ENCODE data around the gene BRCA2.

The BRCA2 gene

DNA sequence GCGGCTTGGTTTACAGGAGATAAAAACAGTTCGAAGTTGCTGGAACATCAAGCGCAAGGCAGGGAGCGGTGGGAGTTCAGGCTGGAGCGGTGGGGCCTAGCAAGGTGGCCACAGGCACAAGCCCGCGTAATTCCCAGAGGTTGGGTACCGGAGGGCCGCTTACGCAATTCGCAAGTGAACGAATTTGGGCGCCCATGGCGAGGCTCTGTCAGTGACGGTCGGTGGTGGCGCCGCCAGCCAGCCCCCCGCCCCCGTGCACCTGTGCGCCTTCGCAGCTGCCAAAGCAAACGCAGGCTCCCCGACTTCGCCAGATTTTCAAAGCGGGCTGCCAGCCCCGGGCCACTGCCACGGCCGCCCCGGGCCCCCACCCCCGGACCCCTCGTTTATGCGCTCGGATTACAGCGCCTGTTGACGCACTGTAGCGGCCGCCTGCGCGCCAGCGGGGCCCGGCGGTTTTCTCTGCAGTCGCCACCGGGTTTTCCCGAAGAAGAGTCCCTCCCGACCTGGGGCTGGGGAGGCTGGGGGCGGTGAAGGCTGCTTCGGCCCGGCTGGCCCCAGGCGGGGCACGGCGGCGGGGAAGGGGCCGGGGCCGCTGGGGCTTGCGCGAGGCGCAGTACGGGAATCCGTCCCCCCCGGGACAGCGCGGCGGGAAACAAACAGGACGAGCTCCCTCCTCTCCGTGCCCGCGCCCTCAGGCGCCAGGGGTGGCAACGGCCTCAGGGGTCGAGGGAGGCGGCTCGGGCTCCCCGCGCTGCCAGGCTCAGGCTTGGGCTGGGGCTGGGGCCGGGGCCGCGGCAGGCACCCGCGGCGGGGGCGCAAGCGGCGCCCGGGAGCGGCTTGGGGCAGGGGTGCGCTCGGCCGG is 111.9 kb downstream of the BRCA2 start:
- in situ Hi-C loops (cut with MboI; ENCODE audit: low sequenced_read_pairs): no loop called here

GRCh38 chr13:32427852-32428580 is 112.7 kb downstream of the BRCA2 start, which contains the start of gene N4BP2L1:
Gene N4BP2L1 (minus strand): TSS chr13:32428130. CDS start chr13:32428082, 48 bp downstream.
- in situ Hi-C loops (cut with MboI; ENCODE audit: low sequenced_read_pairs): no loop called here

- in situ Hi-C loops (cut with MboI; ENCODE audit: low sequenced_read_pairs): no loop called here
Observed at GRCh38 chr13:32428581-32429432, 113.5 kb downstream of the BRCA2 start.

DNA sequence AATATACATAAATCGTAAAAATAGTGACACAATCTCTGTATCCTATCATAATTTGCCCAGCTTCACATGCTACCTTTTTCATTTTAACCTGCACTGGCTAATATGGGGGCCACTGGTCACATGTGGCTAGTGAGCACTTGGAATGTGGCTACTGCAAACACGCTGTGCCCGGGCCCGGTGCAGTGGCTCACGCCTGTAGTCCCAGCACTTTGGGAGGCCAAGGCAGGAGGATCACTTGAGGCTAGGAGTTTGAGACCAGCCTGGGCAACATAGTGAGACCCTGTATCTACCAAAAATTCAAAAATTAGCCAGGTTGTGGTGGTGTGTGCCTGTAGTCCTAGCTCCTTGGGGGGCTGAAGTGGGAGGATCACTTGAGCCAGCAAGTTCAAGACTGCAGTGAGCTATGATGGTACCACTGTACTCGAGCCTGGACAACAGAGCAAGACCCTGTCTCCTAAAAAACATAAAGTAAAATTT is 114.2 kb downstream of the BRCA2 start:
- in situ Hi-C loops (cut with MboI; ENCODE audit: low sequenced_read_pairs): no loop called here

GRCh38 chr13:32430018-32430747 is 114.9 kb downstream of the BRCA2 start:
- in situ Hi-C loops (cut with MboI; ENCODE audit: low sequenced_read_pairs): no loop called here

GRCh38 chr13:32431361-32431760 is 116.1 kb downstream of the BRCA2 start:
- in situ Hi-C loops (cut with MboI; ENCODE audit: low sequenced_read_pairs): no loop called here

GRCh38 chr13:32432856-32433255 is 117.5 kb downstream of the BRCA2 start:
- in situ Hi-C loops (cut with MboI; ENCODE audit: low sequenced_read_pairs): no loop called here

DNA sequence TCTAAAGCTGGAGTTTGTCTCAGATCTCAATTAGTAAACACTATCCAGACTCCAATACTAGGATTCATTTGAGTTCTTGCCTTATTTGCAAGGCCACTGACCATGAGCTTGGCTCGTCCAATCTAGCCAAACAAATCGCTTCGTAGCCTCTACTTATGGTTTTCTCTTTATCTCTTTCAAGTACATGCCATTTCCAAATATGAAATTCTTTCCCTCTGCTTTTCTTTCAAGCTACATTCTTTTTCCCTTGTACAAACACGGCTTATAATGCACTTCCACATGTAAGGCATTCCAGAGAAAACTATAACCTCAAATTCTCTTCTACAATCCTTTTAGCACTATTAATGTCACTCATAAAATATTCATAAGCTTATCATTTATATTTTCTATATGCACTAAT is 123.6 kb downstream of the BRCA2 start:
- in situ Hi-C loops (cut with MboI; ENCODE audit: low sequenced_read_pairs): no loop called here

- in situ Hi-C loops (cut with MboI; ENCODE audit: low sequenced_read_pairs): no loop called here
Observed at GRCh38 chr13:32443111-32443510, 127.8 kb downstream of the BRCA2 start.

DNA sequence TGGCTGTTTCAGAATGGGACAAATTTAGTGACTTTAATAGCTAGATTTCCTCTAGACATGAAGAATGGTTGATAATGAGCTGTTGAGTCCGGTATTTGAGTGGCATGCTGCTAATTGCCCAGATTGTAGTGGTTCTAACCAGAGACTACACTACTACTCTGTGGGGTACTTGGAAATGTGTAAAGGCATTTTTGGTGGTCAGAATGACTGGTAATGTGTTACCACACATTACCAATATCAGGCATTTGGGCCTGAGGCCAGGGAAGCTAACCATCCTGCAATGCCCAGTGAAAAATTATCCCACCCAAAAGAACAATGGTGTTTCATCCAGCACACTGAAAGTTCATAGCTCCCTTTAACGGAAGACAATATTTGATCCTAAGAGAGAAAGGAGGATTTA is 130.2 kb downstream of the BRCA2 start:
- in situ Hi-C loops (cut with MboI; ENCODE audit: low sequenced_read_pairs): no loop called here

- in situ Hi-C loops (cut with MboI; ENCODE audit: low sequenced_read_pairs): no loop called here
Observed at GRCh38 chr13:32446220-32446619, 130.9 kb downstream of the BRCA2 start.

DNA sequence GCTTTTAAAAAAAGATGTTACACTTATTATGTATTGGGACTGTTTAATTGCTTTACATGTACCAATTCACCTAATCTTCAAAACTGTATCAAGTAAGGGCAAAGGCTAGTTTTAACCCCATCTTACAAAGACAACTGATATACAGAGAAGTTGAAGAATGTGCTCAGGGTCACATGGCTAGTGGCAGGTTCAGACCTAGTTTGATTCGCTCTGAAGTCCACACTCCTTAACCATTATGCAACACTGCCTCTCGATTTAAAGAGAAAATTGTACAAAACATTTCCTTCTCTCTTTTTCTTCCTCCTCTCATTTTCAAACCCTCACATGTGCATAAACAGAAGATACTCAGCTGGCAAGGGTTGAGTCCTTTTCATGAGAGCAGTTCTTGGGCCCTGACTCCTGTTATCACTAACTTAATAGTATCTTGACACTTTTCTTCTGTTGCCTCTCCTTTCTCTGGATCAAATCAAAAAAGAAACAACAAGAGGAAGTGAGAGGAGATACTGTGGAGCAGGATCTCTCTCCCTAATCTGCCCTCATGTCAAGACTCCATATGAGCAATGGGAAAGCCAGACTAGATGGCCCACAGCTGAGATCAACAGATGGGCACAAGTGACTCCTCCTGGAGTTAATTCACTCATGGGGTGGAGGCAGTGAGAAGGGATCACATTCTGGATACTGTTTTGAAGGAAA is 131.6 kb downstream of the BRCA2 start:
- in situ Hi-C loops (cut with MboI; ENCODE audit: low sequenced_read_pairs): no loop called here

GRCh38 chr13:32447894-32448623 is 132.8 kb downstream of the BRCA2 start:
- in situ Hi-C loops (cut with MboI; ENCODE audit: low sequenced_read_pairs): no loop called here

GRCh38 chr13:32448972-32449371 is 133.7 kb downstream of the BRCA2 start:
- in situ Hi-C loops (cut with MboI; ENCODE audit: low sequenced_read_pairs): no loop called here

All from HL-60/S4 treated with retinoic acid at 250 ng/mL for 4 days and 3 days (cell line).